GM06990 (cell line): ENCODE data around the gene SMIM8.

Source experiments
- DNase-seq: peaks from one replicate; pipeline ENCODE4 v3.0.0-alpha.2; 2011; ENCODE audit not compliant: insufficient read length; ENCODE audit errors: extremely low read depth
- H3K27me3 ChIP-seq: replicated peaks from 2 replicates; pipeline ENCODE4 v1.6.0; 2011; ENCODE audit warnings: low read length; ENCODE audit not compliant: control insufficient read depth, insufficient read depth
- H3K36me3 ChIP-seq: 2 replicates; pipeline ENCODE4 v1.5.1; 2011; ENCODE audit warnings: low read length; ENCODE audit not compliant: control insufficient read depth, insufficient read depth
- H3K4me3 ChIP-seq: replicated peaks from 2 replicates; pipeline ENCODE4 v1.5.1; 2011; ENCODE audit warnings: low read depth, mild to moderate bottlenecking, control low read depth, low read length
- CTCF ChIP-seq: IDR thresholded peaks from 2 replicates; pipeline ENCODE4 v1.5.1; 2011; ENCODE audit warnings: low read length, control low read depth, mild to moderate bottlenecking, inconsistent platforms; ENCODE audit not compliant: insufficient read depth, poor library complexity, severe bottlenecking

SMIM8 gene

GRCh38 chr6:87346700-87347099 is 24.3 kb downstream of the SMIM8 start:
- Histone ChIP-seq H3K36me3 (no peaks in the 10 kb centered on the region), H3K4me3 (no peak overlapping the region), H3K27me3 (no peaks in the 10 kb centered on the region)
- no peak for DNase-seq
- no peak for TF ChIP-seq CTCF

- DNase-seq, result no peak
- no peaks in the 10 kb centered on the region for H3K27me3 ChIP-seq
- H3K36me3 ChIP-seq, result no peaks in the 10 kb centered on the region
- H3K4me3 ChIP-seq, result no peak overlapping the region
- no peak for TF ChIP-seq CTCF
Measured at GRCh38 chr6:87349896-87350295, 27.5 kb downstream of the SMIM8 start.

GRCh38 chr6:87350516-87350915 is 28.1 kb downstream of the SMIM8 start:
- no peak for DNase-seq
- Histone ChIP-seq H3K27me3 (no peaks in the 10 kb centered on the region), H3K4me3 (no peak overlapping the region), H3K36me3 (no peaks in the 10 kb centered on the region)
- TF ChIP-seq CTCF, result no peak

GRCh38 chr6:87351583-87351982 is 29.2 kb downstream of the SMIM8 start:
- Histone ChIP-seq H3K27me3 (no peaks in the 10 kb centered on the region), H3K36me3 (no peaks in the 10 kb centered on the region), H3K4me3 (no peak overlapping the region)
- DNase-seq, result no peak
- TF ChIP-seq CTCF, result no peak

- Histone ChIP-seq H3K27me3 (no peaks in the 10 kb centered on the region), H3K4me3 (no peak overlapping the region), H3K36me3 (no peaks in the 10 kb centered on the region)
- DNase-seq, result no peak
- no peak for TF ChIP-seq CTCF
Measured at GRCh38 chr6:87356181-87356580, 33.8 kb downstream of the SMIM8 start.

- no peak for TF ChIP-seq CTCF
- no peak overlapping the region for H3K4me3 ChIP-seq
- no peak for DNase-seq
- no peaks in the 10 kb centered on the region for H3K36me3 ChIP-seq
- no peaks in the 10 kb centered on the region for H3K27me3 ChIP-seq
Measured at GRCh38 chr6:87357479-87358196, 35.2 kb downstream of the SMIM8 start.
